B cell (primary cell): ENCODE results near the gene RRN3. TPM values are rescaled to one million over a fixed set of nuclear protein-coding genes. Genes with fewer than 3 reads are reported as not detected.
"Not testable (repeated sequence)": the region's sequence is repeated elsewhere in the genome, so short reads cannot be mapped to it uniquely, and the experiment has no call there.

ENCODE experiments used
- ATAC-seq: fragments of 200-7000 bp; cut with Tn5 transposase; one replicate; pipeline ENCODE4 v1.10.0; 2021; ENCODE audit warnings: low read depth, mild to moderate bottlenecking, moderate number of reproducible peaks, moderate library complexity
- CTCF ChIA-PET: fragments of 350-600 bp; sonication (Branson Sonifier 250); formaldehyde crosslinking; loops from one replicate; lab custom pipeline; 2021; ENCODE audit warnings: antibody characterized with exemption, inconsistent platforms; lab: Charles Lee
- POLR2A ChIA-PET: fragments of 350-600 bp; sonication (Branson Sonifier 250); formaldehyde crosslinking; loops from one replicate; lab custom pipeline; 2021; ENCODE audit warnings: antibody characterized with exemption; lab: Charles Lee
- DNase-seq: peaks from one replicate; pipeline ENCODE4 v3.0.0; 2013
- H2AFZ ChIP-seq: 2 replicates; pipeline ENCODE4 v1.6.1; 2012; ENCODE audit warnings: mild to moderate bottlenecking, low read depth, low read length; ENCODE audit not compliant: insufficient read depth, poor library complexity, severe bottlenecking
- H3K27ac ChIP-seq, 2 donors: 1 replicate in 1 of 2; 2 replicates in 1 of 2; pipeline ENCODE4 v1.5.1; 2012 to 2013; ENCODE audit warnings: low read length in 2 of 2, mild to moderate bottlenecking in 2 of 2, moderate library complexity in 1 of 2
- H3K27me3 ChIP-seq, 4 experiments: fragments of 200-600 bp in 1 of 4; sonication (generic) in 1 of 4; replicated peaks in 1 of 4; 1 replicate in 2 of 4; 2 replicates in 2 of 4; pipeline versions ENCODE4 v1.6.1 to v1.7.0; 2013 to 2016; ENCODE audit warnings: low read length in 3 of 4, mild to moderate bottlenecking in 2 of 4, mixed read lengths in 1 of 4, moderate library complexity in 1 of 4; ENCODE audit not compliant: insufficient read depth in 4 of 4, control insufficient read depth in 3 of 4; ENCODE audit errors: control extremely low read depth in 1 of 4
- H3K36me3 ChIP-seq, 2 experiments: replicated peaks in 1 of 2; 1 replicate in 1 of 2; 2 replicates in 1 of 2; pipeline versions ENCODE4 v1.6.1 to v1.7.1; 2013; ENCODE audit warnings: low read length in 1 of 2; ENCODE audit not compliant: insufficient read depth in 2 of 2, control insufficient read depth in 1 of 2; ENCODE audit errors: control extremely low read depth in 1 of 2, extremely low read depth in 1 of 2
- H3K4me1 ChIP-seq, 2 donors: fragments of 200-600 bp in 1 of 2; sonication (generic) in 1 of 2; 1 replicate in 1 of 2; 2 replicates in 1 of 2; pipeline versions ENCODE4 v1.5.1 to v1.6.1; 2013 to 2017; ENCODE audit warnings: low read length in 2 of 2; ENCODE audit not compliant: control insufficient read depth in 2 of 2, insufficient read depth in 2 of 2
- H3K4me2 ChIP-seq: replicated peaks from 2 replicates; pipeline ENCODE3; 2012; ENCODE audit warnings: mild to moderate bottlenecking, low read depth, low read length; ENCODE audit not compliant: poor library complexity, severe bottlenecking
- H3K4me3 ChIP-seq, 5 experiments: fragments of 200-600 bp in 1 of 5; sonication (generic) in 1 of 5; 1 replicate in 3 of 5; 2 replicates in 2 of 5; pipeline versions ENCODE4 v1.5.1 to v1.7.0; 2011 to 2016; ENCODE audit warnings: low read length in 4 of 5, mild to moderate bottlenecking in 4 of 5, low read depth in 2 of 5, control low read depth in 1 of 5, moderate library complexity in 1 of 5; ENCODE audit not compliant: insufficient read depth in 1 of 5; ENCODE audit errors: control extremely low read depth in 1 of 5, extremely low read depth in 1 of 5
- H3K79me2 ChIP-seq: fragments of 200-600 bp; sonication (generic); one replicate; pipeline ENCODE4 v1.6.0; 2016; ENCODE audit warnings: low read length; ENCODE audit not compliant: control insufficient read depth, insufficient read depth
- H3K9ac ChIP-seq: fragments of 200-600 bp; sonication (generic); 2 replicates; pipeline ENCODE4 v1.6.1; 2017; ENCODE audit warnings: mild to moderate bottlenecking, low read length, moderate library complexity
- H3K9me3 ChIP-seq, 3 donors: one replicate each; pipeline versions ENCODE4 v1.6.1 to v1.7.1; 2013; ENCODE audit warnings: low read length in 2 of 3; ENCODE audit not compliant: control insufficient read depth in 2 of 3, insufficient read depth in 1 of 3; ENCODE audit errors: control extremely low read depth in 1 of 3
- H4K20me1 ChIP-seq: 2 replicates; pipeline ENCODE4 v1.6.0; 2012; ENCODE audit warnings: mild to moderate bottlenecking, low read length; ENCODE audit not compliant: insufficient read depth, control insufficient read depth, poor library complexity, severe bottlenecking
- H3K27ac Mint-ChIP-seq: one replicate; pipeline ENCODE4 v1.8.0; 2021; ENCODE audit warnings: mixed read lengths
- H3K27me3 Mint-ChIP-seq: one replicate; pipeline ENCODE4 v1.8.0; 2021; ENCODE audit warnings: mixed read lengths
- H3K4me1 Mint-ChIP-seq: one replicate; pipeline ENCODE4 v1.8.0; 2021; ENCODE audit warnings: mixed read lengths
- H3K4me3 Mint-ChIP-seq: one replicate; pipeline ENCODE4 v1.8.0; 2021; ENCODE audit warnings: mixed read lengths
- H3K9me3 Mint-ChIP-seq: one replicate; pipeline ENCODE4 v1.8.0; 2022; ENCODE audit warnings: mixed read lengths; ENCODE audit not compliant: insufficient read depth
- CTCF ChIP-seq: fragments of 200-600 bp; IDR thresholded peaks from one replicate; pipeline ENCODE4 v1.8.0; 2022; ENCODE audit warnings: antibody characterized with exemption, mild to moderate bottlenecking
- EZH2 ChIP-seq: IDR thresholded peaks from 2 replicates; pipeline ENCODE4 v1.6.1; 2012; ENCODE audit warnings: borderline replicate concordance, low read depth, mild to moderate bottlenecking, moderate library complexity, low read length; ENCODE audit not compliant: insufficient read depth, poor library complexity, severe bottlenecking
- WGBS: methylation state at CpG from one replicate; pipeline ENCODE4 v1.1.5; 2013; ENCODE audit warnings: missing lambda C conversion rate; ENCODE audit not compliant: insufficient coverage; 5-methylcytosine and 5-hydroxymethylcytosine counted together
- intact Hi-C: fragments of 100-400 bp; cut with micrococcal nuclease; formaldehyde crosslinking; loops from one replicate; pipeline ENCODE4 v1.10.0; 2022
- polyA plus RNA-seq: library from polyadenylated mRNA; depleted of rRNA; stranded (reverse); fragments of >200 nt; gene quantifications from 2 replicates; pipeline ENCODE4 v1.2.3, GENCODE V29; 2012
- total RNA-seq, 2 donors: library from RNA; stranded (reverse); fragments of 120-200 nt in 1 of 2; gene quantifications; 1 replicate in 1 of 2; 2 replicates in 1 of 2; pipeline versions ENCODE4 v1.2.3 to v1.2.4, GENCODE V29; 2013 to 2022

The RRN3 gene
- total and polyA plus RNA-seq, 2 donors (not counting 1 experiment from before 2014, with no cell fraction given): 11.7 to 34.6 TPM

GRCh38 chr16:15142107-15142890, 48.2 kb upstream of the RRN3 start:
- ATAC-seq, intact Hi-C loops, H3K27ac ChIP-seq, H3K4me2 ChIP-seq, H3K27me3 Mint-ChIP-seq, H3K9me3 ChIP-seq, H3K27ac Mint-ChIP-seq, H4K20me1 ChIP-seq, H3K27me3 ChIP-seq, POLR2A ChIA-PET, H3K4me3 Mint-ChIP-seq, H3K4me3 ChIP-seq, H3K9ac ChIP-seq, DNase-seq, H3K36me3 ChIP-seq, CTCF ChIA-PET, H3K4me1 Mint-ChIP-seq, H3K9me3 Mint-ChIP-seq, H2AFZ ChIP-seq, H3K4me1 ChIP-seq: not testable (repeated sequence)
- H3K79me2 ChIP-seq: peaks cover 30% of the 10 kb centered on the region
- WGBS: 90% methylated on average over 8 of the region's 27 CpGs

- H3K27me3 Mint-ChIP-seq: no peaks in the 10 kb centered on the region
- no peak overlapping the region for H3K9ac ChIP-seq
- no peak overlapping the region for H3K27ac Mint-ChIP-seq
- peaks cover 30% of the 10 kb centered on the region for H3K79me2 ChIP-seq
- ATAC-seq (no peak), DNase-seq (no peak)
- H3K36me3 ChIP-seq: no peaks in the 10 kb centered on the region
- no peak overlapping the region for H3K27ac ChIP-seq
- H3K9me3 Mint-ChIP-seq: no peaks in the 10 kb centered on the region
- H3K4me2 ChIP-seq: no peak overlapping the region
- H3K4me1 Mint-ChIP-seq: peaks cover 3% of the 10 kb centered on the region
- intact Hi-C loops: no loop called here
- H3K9me3 ChIP-seq: no peaks in the 10 kb centered on the region
- POLR2A ChIA-PET: no interaction called here
- CTCF ChIA-PET: no interaction called here
- TF ChIP-seq EZH2: no peak
- no peak for TF ChIP-seq CTCF
- H3K27me3 ChIP-seq: no peaks in the 10 kb centered on the region
- H3K4me1 ChIP-seq: no peaks in the 10 kb centered on the region
- no peak overlapping the region for H3K4me3 Mint-ChIP-seq
- H2AFZ ChIP-seq: no peak overlapping the region
- no peak overlapping the region for H3K4me3 ChIP-seq
- 97% methylated on average over 10 of the region's 15 CpGs for WGBS
- H4K20me1 ChIP-seq: peaks cover 3% of the 10 kb centered on the region
Measured at GRCh38 chr16:15141586-15141985, 47.5 kb upstream of the RRN3 start.

GRCh38 chr16:15140444-15141365, 46.6 kb upstream of the RRN3 start:
- 76% methylated on average over 21 of the region's 30 CpGs for WGBS
- H3K27me3 Mint-ChIP-seq, H4K20me1 ChIP-seq, H3K27ac Mint-ChIP-seq, ATAC-seq, H3K4me1 ChIP-seq, H3K9me3 ChIP-seq, H3K4me1 Mint-ChIP-seq, POLR2A ChIA-PET, H3K4me3 ChIP-seq, H3K4me2 ChIP-seq, H2AFZ ChIP-seq, H3K9me3 Mint-ChIP-seq, DNase-seq, H3K4me3 Mint-ChIP-seq, H3K27ac ChIP-seq, H3K27me3 ChIP-seq, intact Hi-C loops, H3K9ac ChIP-seq, H3K36me3 ChIP-seq, CTCF ChIA-PET: not testable (repeated sequence)
- H3K79me2 ChIP-seq: peaks cover 21% of the 10 kb centered on the region
